RWPE1 (cell line): ENCODE results near the gene USP27X.

Experiments used
- CTCF ChIA-PET: fragments of 350-600 bp; sonication (Branson Sonifier 250); formaldehyde crosslinking; extraction: SDS; loops from one replicate; lab custom pipeline; 2021; lab: Yijun Ruan, JAX
- POLR2A ChIA-PET: fragments of 400-600 bp; formaldehyde crosslinking; extraction: SDS; loops from one replicate; lab custom pipeline; 2020; ENCODE audit warnings: antibody characterized with exemption; ENCODE audit not compliant: low non-redundant PET; lab: Yijun Ruan, JAX
- DNase-seq: peaks from one replicate; pipeline ENCODE4 v3.0.0; 2012; ENCODE audit warnings: low spot score
- H3K27ac ChIP-seq: fragments of 450-650 bp; 2 replicates; pipeline ENCODE4 v1.5.1; 2017
- CTCF ChIP-seq: fragments of 450-650 bp; conservative IDR thresholded peaks from 2 replicates; pipeline ENCODE4 v1.5.1; 2017; ENCODE audit warnings: low read depth, mild to moderate bottlenecking

Gene USP27X

GRCh38 chrX:49921109-49921508 lies 41.8 kb downstream of the USP27X start:
- CTCF ChIA-PET: no interaction called here
- no peak for TF ChIP-seq CTCF
- H3K27ac ChIP-seq: no peak overlapping the region

GRCh38 chrX:49922291-49923241 lies 43.3 kb downstream of the USP27X start, which contains the start of gene CLCN5:
CLCN5 (plus strand) TSS chrX:49922596; CDS start chrX:49925299, 2,703 bp downstream.
- CTCF ChIA-PET: no interaction called here
- peak within 1 kb of the TSS; percentile 68 for H3K27ac ChIP-seq
- peak; percentile 95 for DNase-seq
- no peak for TF ChIP-seq CTCF
- POLR2A ChIA-PET: interaction anchor here (0.9 kb wide), 1 partner anchor 79 kb away, joined by 3 read pairs; no protein-coding TSS in a partner anchor

More at GRCh38 chrX:49921109-49921508, 41.8 kb downstream of the USP27X start:
- DNase-seq: no peak
- POLR2A ChIA-PET: no interaction called here

GRCh38 chrX:49925176-49925575 lies 45.9 kb downstream of the USP27X start:
- DNase-seq: no peak
- H3K27ac ChIP-seq: no peak overlapping the region
- ChIA-PET CTCF (no interaction called here), POLR2A (no interaction called here)
- no peak for TF ChIP-seq CTCF

GRCh38 chrX:49930039-49930438 lies 50.8 kb downstream of the USP27X start:
- no peak for DNase-seq
- ChIA-PET POLR2A (no interaction called here), CTCF (no interaction called here)
- no peak for TF ChIP-seq CTCF
- H3K27ac ChIP-seq: no peak overlapping the region
